Dendritic cell treated with granulocyte-macrophage colony-stimulating factor and Interleukin-4, amounts not matched to agents 40 ng/mL and 50 ng/mL, for 4 days (primary cell): ENCODE data around the gene ATP2B2.

ENCODE experiments used
- H3K27ac Mint-ChIP-seq: one replicate; pipeline ENCODE4 v1.8.0; 2022; ENCODE audit warnings: mild to moderate bottlenecking, mixed read lengths
- H3K27me3 Mint-ChIP-seq: one replicate; pipeline ENCODE4 v1.8.0; 2022; ENCODE audit warnings: mild to moderate bottlenecking, mixed read lengths
- H3K36me3 Mint-ChIP-seq: one replicate; pipeline ENCODE4 v1.8.0; 2022; ENCODE audit warnings: low read depth, mixed read lengths
- H3K4me1 Mint-ChIP-seq: one replicate; pipeline ENCODE4 v1.8.0; 2022; ENCODE audit warnings: low read depth, mixed read lengths
- H3K4me3 Mint-ChIP-seq: one replicate; pipeline ENCODE4 v1.8.0; 2022; ENCODE audit warnings: mild to moderate bottlenecking, moderate library complexity, mixed read lengths
- H3K9me3 Mint-ChIP-seq: one replicate; pipeline ENCODE4 v1.8.0; 2022; ENCODE audit warnings: mixed read lengths
- intact Hi-C: fragments of 100-400 bp; cut with micrococcal nuclease; formaldehyde crosslinking; loops from one replicate; pipeline ENCODE4 v1.15.0; 2022

ATP2B2 gene

GRCh38 chr3:10500717-10501663 lies 4.4 kb downstream of the ATP2B2 start:
- Mint-ChIP-seq H3K36me3 (no peaks in the 10 kb centered on the region), H3K4me3 (no peak overlapping the region), H3K27me3 (peaks cover 26% of the 10 kb centered on the region), H3K4me1 (no peaks in the 10 kb centered on the region), H3K9me3 (no peaks in the 10 kb centered on the region), H3K27ac (no peak overlapping the region)
- intact Hi-C loops = no loop called here

GRCh38 chr3:10498271-10498670 lies 7.1 kb downstream of the ATP2B2 start:
- H3K4me3 Mint-ChIP-seq = no peak overlapping the region
- no peak overlapping the region for H3K27ac Mint-ChIP-seq
- H3K9me3 Mint-ChIP-seq = no peaks in the 10 kb centered on the region
- no peaks in the 10 kb centered on the region for H3K4me1 Mint-ChIP-seq
- intact Hi-C loops = no loop called here
- H3K27me3 Mint-ChIP-seq = peaks cover 3% of the 10 kb centered on the region
- H3K36me3 Mint-ChIP-seq = no peaks in the 10 kb centered on the region

- no peak overlapping the region for H3K27ac Mint-ChIP-seq
- H3K36me3 Mint-ChIP-seq = no peaks in the 10 kb centered on the region
- intact Hi-C loops = no loop called here
- H3K9me3 Mint-ChIP-seq = no peaks in the 10 kb centered on the region
- H3K4me3 Mint-ChIP-seq = no peak overlapping the region
- H3K4me1 Mint-ChIP-seq = no peaks in the 10 kb centered on the region
- H3K27me3 Mint-ChIP-seq = no peaks in the 10 kb centered on the region
Observed at GRCh38 chr3:10497439-10497838, 7.9 kb downstream of the ATP2B2 start.

- H3K27me3 Mint-ChIP-seq = no peaks in the 10 kb centered on the region
- H3K27ac Mint-ChIP-seq = no peak overlapping the region
- intact Hi-C loops = no loop called here
- no peaks in the 10 kb centered on the region for H3K9me3 Mint-ChIP-seq
- no peaks in the 10 kb centered on the region for H3K36me3 Mint-ChIP-seq
- no peaks in the 10 kb centered on the region for H3K4me1 Mint-ChIP-seq
- no peak overlapping the region for H3K4me3 Mint-ChIP-seq
Observed at GRCh38 chr3:10496121-10496863, 9.1 kb downstream of the ATP2B2 start.

GRCh38 chr3:10495614-10496013 lies 9.8 kb downstream of the ATP2B2 start:
- no peaks in the 10 kb centered on the region for H3K9me3 Mint-ChIP-seq
- intact Hi-C loops = no loop called here
- H3K36me3 Mint-ChIP-seq = no peaks in the 10 kb centered on the region
- no peaks in the 10 kb centered on the region for H3K27me3 Mint-ChIP-seq
- no peak overlapping the region for H3K4me3 Mint-ChIP-seq
- no peaks in the 10 kb centered on the region for H3K4me1 Mint-ChIP-seq
- no peak overlapping the region for H3K27ac Mint-ChIP-seq

GRCh38 chr3:10495003-10495402 lies 10.4 kb downstream of the ATP2B2 start:
- Mint-ChIP-seq H3K27ac (no peak overlapping the region), H3K27me3 (no peaks in the 10 kb centered on the region), H3K9me3 (no peaks in the 10 kb centered on the region), H3K36me3 (no peaks in the 10 kb centered on the region), H3K4me1 (no peaks in the 10 kb centered on the region), H3K4me3 (no peak overlapping the region)
- intact Hi-C loops = no loop called here

GRCh38 chr3:10494180-10494579 lies 11.2 kb downstream of the ATP2B2 start:
- no peaks in the 10 kb centered on the region for H3K9me3 Mint-ChIP-seq
- H3K4me3 Mint-ChIP-seq = no peak overlapping the region
- no peaks in the 10 kb centered on the region for H3K27me3 Mint-ChIP-seq
- no peaks in the 10 kb centered on the region for H3K4me1 Mint-ChIP-seq
- intact Hi-C loops = no loop called here
- no peak overlapping the region for H3K27ac Mint-ChIP-seq
- H3K36me3 Mint-ChIP-seq = no peaks in the 10 kb centered on the region

- Mint-ChIP-seq H3K36me3 (no peaks in the 10 kb centered on the region), H3K27ac (no peak overlapping the region), H3K4me1 (no peaks in the 10 kb centered on the region), H3K27me3 (peaks cover 1% of the 10 kb centered on the region), H3K9me3 (no peaks in the 10 kb centered on the region), H3K4me3 (no peak overlapping the region)
- intact Hi-C loops = no loop called here
Observed at GRCh38 chr3:10493202-10493589, 12.2 kb downstream of the ATP2B2 start.

GRCh38 chr3:10492364-10493201 lies 12.8 kb downstream of the ATP2B2 start:
- H3K4me3 Mint-ChIP-seq = no peak overlapping the region
- no peaks in the 10 kb centered on the region for H3K4me1 Mint-ChIP-seq
- H3K9me3 Mint-ChIP-seq = no peaks in the 10 kb centered on the region
- intact Hi-C loops = no loop called here
- H3K36me3 Mint-ChIP-seq = no peaks in the 10 kb centered on the region
- H3K27ac Mint-ChIP-seq = no peak overlapping the region
- peaks cover 1% of the 10 kb centered on the region for H3K27me3 Mint-ChIP-seq

GRCh38 chr3:10489746-10490483 lies 15.5 kb downstream of the ATP2B2 start:
- Mint-ChIP-seq H3K36me3 (no peaks in the 10 kb centered on the region), H3K27ac (no peak overlapping the region), H3K27me3 (peaks cover 3% of the 10 kb centered on the region), H3K4me3 (no peak overlapping the region), H3K4me1 (no peaks in the 10 kb centered on the region), H3K9me3 (no peaks in the 10 kb centered on the region)
- intact Hi-C loops = no loop called here

GRCh38 chr3:10487988-10488633 lies 17.3 kb downstream of the ATP2B2 start:
- Mint-ChIP-seq H3K27me3 (peaks cover 3% of the 10 kb centered on the region), H3K27ac (no peak overlapping the region), H3K4me1 (no peaks in the 10 kb centered on the region), H3K4me3 (no peak overlapping the region), H3K9me3 (no peaks in the 10 kb centered on the region), H3K36me3 (no peaks in the 10 kb centered on the region)
- intact Hi-C loops = no loop called here

GRCh38 chr3:10485806-10486205 lies 19.6 kb downstream of the ATP2B2 start:
- Mint-ChIP-seq H3K4me3 (no peak overlapping the region), H3K27me3 (peaks cover 3% of the 10 kb centered on the region), H3K4me1 (no peaks in the 10 kb centered on the region), H3K9me3 (no peaks in the 10 kb centered on the region), H3K27ac (no peak overlapping the region), H3K36me3 (no peaks in the 10 kb centered on the region)
- intact Hi-C loops = no loop called here

GRCh38 chr3:10485380-10485779 lies 20.0 kb downstream of the ATP2B2 start:
- no peaks in the 10 kb centered on the region for H3K36me3 Mint-ChIP-seq
- peaks cover 3% of the 10 kb centered on the region for H3K27me3 Mint-ChIP-seq
- no peak overlapping the region for H3K4me3 Mint-ChIP-seq
- intact Hi-C loops = no loop called here
- no peak overlapping the region for H3K27ac Mint-ChIP-seq
- no peaks in the 10 kb centered on the region for H3K9me3 Mint-ChIP-seq
- H3K4me1 Mint-ChIP-seq = no peaks in the 10 kb centered on the region
